HG03457 (cell line): ENCODE measurements around the gene TTC39C.

Experiments
- ATAC-seq: cut with Tn5 transposase; IDR thresholded peaks from one replicate; pipeline ENCODE4 v1.9.1; 2021; ENCODE audit warnings: moderate number of reproducible peaks; ENCODE audit not compliant: unreplicated experiment

The TTC39C gene

DNA sequence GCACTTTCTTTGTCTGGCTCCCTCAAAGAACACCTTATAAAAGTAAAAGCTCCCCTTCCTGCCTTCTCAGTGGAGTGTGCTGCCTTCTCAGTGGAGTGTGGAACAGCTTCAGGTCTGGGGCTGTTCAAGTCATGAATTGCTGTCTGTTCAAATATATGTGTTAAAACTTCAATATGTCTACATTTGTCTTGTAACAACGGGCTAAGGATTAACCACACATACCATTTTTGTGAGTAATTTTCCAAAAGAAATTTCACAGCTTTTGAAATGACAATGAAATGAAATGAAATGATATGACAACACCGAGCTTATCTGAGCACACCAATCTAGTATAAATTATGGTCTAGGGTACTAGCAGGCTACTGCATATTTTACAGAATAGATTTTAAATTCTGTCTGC is 167.3 kb downstream of the TTC39C start:
- ATAC-seq: no peak
